ENCODE data around the gene PCP4. TPM values are rescaled to one million over a fixed set of nuclear protein-coding genes. Genes with fewer than 3 reads are reported as not detected.

PCP4 gene
- polyA plus RNA-seq, 3 donors, result 13.0 to 17.1 (median 13.2) TPM

DNA sequence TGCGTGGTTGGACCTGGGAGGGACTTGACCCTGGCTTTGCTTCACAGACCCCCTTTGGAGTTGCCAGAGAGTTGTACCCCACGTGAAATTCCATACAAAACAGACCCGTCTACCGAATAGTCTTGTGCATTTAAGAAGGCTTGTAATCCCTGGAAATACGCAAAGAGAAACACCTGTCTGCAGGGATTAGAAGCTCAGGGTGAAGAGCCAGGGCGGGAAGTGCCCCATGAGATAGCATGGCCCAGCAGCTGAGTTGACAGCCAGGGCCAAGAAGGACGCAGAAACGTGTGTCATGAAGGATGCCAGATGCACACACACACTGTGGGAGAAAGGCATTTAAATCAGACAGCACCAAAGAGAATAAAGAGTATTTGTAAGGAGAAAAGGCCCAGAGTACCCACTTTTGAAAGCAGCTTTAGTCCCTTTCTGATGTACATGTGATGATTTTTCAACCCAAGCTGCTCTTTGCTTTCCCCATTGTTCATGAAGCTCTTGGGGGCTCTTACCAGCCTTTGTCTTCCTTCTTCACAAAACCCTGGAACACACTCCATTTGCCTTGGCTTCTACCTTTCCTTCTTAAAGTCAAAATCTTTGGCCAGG is 46.6 kb downstream of the PCP4 start:
- no peak for DNase-seq (ENCODE audit: low read depth in 3 of 3, low spot score in 2 of 3)

DNA sequence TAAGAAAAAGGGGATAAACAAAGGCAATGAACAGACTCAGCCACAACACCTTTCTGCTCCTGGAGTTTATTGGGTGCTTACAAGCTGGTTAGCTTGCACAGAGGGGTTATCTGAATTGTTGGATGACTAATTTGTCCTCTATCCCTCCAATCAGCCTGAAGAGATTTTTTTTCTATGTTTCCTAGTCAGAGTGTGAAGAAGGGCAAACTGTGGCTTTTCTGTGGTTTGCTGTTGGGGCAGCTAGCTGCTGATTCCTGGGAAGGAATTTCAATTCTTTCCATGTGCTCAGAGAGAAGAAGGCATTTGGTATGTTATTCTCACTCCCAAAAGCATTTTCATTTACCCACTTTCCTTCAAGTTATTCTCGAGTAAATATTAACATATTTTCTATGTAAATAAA is 48.6 kb downstream of the PCP4 start:
- DNase-seq (ENCODE audit: low read depth in 3 of 3, low spot score in 2 of 3), result no peak

DNA sequence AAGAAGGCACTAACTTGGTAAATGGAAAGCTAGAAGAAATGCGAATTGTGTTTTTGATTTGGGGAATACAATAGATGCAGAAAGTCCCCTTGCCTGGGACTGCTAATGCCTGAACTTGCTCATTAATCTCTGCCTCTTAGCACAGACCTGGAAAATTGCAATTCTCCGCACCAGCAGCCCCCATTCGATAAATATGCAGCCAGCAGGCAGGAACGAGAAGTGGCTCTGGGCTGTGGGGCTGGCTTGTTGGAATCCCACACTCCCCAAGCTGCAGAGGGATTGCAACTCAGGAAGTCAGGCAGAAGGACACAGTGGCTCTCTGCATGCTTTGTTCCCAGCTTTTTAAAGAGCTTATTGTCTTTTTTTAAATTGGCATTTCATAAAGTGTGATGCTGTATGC is 51.3 kb downstream of the PCP4 start:
- no peak for DNase-seq (ENCODE audit: low read depth in 3 of 3, low spot score in 2 of 3)

DNA sequence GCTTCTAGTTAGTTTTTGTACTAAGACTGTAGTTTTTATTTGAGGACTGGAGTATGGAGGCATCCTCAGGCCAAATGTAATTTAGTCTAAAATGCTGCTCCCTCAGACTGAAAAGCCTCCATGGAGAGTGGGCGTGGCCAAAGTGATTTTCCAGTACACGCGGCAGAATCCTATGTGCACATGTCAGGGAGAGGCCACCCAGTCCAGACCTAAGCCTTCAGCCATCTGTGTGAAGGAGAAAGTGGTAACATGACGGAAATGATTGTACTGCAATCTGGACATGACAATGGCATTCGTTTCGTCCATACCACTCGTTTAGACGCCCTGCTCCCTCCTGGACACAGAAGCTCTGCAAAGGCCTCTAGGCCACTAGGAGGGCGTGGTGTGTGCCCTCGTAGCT is 56.2 kb downstream of the PCP4 start:
- DNase-seq (ENCODE audit: low read depth in 3 of 3, low spot score in 2 of 3), result no peak

DNA sequence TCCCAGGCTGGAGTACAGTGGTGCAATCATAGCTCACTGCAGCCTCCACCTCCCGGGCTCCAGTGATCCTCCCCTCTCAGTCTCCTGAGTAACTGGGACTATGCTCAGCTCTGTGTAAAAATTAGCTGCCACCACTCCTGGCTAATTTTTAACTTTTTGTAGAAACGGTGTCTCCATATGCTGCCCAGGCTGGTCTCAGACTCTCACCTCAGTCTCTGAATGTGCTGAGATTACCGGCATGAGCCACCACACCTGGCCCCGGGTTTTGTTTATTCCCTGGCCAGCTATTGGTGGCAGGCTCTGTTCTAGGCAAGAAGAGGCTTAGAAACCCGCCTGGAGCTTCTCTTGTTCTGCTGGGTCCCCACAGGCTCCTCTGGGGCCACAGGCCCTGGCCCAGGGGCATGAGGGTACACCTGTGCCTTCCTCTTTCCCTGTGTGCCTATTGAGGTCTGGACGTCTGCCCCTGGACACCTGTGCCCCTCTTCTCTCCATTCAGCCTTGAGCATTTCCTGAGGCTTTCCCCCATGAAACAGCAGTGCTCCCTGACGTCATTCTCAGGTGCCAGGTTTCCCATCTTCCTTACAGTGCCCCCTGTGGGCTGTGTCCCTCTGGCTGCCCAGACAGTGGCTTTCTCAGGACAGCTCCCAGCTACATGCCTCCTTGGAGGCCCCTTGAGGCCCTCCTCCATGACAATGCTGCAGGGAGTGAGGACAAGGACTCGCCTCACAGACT is 57.5 kb downstream of the PCP4 start:
- DNase-seq (ENCODE audit: low read depth in 3 of 3, low spot score in 2 of 3), result no peak

DNA sequence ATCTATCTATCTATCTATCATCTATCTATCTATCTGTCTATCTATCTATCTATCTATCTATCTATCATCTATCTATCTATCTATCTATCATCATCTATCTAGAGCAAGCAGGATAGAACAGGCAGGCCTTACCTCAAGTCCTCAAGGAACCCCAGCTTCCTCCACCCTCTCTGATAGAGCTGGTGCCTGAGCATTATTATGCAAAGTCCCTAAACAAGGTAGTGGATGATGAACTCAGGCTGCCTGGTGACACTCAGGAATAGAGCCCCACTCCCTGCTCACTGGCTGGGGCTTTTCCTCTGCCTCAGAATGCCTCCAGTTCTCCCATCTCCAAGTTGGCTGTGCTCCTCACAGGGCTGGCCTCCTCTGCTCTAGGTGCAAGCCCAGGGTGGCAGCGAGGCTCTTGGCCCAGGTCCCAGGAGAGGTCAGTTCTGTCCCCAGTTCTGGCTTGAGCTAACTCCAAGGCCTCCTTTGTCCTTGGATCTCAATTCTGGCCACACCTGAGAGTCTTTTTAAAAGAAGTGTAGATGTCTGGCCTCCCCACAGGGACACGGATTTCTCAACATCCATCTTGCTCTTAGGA is 60.2 kb downstream of the PCP4 start:
- no peak for DNase-seq (ENCODE audit: low read depth in 3 of 3, low spot score in 2 of 3)

DNA sequence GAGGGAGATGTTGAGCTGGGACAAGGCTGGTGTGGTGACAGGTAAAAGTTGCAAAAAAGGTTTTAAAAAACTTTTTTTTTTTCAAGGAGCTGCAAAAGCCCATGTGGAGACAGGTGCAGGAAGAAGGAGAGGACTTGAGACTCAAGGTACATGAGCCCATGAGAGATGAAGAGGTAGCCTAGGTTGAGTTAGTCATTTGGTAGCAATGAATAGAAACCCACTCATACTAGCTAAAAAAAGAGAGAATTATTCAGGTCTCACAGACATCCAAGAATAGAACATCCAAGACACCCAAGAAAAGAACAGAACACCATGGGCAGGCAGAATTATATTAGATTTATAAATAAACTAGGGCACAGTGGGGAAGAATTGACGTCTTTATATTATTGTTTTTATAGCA is 65.1 kb downstream of the PCP4 start:
- no peak for DNase-seq (ENCODE audit: low read depth in 3 of 3, low spot score in 2 of 3)

DNA sequence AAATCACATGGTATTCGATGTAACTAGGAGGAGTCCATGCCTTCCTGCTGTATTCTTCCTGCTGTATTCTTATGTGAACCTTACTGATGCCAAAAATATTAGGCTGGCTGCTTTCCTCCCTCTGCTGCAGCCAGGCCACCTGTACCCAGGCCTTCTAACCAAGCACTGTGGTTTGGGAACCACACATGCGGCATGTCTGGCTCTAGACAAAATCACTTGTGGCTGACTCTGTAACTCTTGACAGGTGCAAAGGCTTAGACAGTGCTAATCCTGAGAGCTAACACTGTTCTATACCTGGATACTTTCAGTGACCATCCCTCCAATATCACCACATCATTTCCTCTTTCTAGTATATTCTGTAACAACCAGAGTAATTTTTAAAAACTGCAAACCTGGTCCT is 67.7 kb downstream of the PCP4 start:
- DNase-seq (ENCODE audit: low read depth in 3 of 3, low spot score in 2 of 3), result no peak

DNA sequence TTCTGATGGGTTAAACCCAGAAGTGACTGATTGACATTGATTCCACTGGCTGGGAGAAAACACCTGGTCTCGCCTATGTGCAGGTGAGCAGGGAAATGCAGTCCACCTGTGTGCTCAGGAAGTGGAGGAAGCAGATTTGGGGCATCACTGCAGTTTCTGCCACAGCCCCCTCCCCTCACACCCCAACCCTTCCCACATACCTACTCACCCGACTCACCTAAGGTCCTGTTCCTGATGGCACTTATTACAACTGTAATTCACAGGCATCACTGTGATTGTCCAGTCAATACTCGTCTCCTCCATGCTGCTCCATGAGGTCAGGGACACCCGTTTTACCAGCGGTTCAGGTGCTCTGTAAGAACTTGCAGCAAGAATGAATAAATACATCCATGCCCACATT is 68.5 kb downstream of the PCP4 start:
- DNase-seq (ENCODE audit: low read depth in 3 of 3, low spot score in 2 of 3), result no peak

DNA sequence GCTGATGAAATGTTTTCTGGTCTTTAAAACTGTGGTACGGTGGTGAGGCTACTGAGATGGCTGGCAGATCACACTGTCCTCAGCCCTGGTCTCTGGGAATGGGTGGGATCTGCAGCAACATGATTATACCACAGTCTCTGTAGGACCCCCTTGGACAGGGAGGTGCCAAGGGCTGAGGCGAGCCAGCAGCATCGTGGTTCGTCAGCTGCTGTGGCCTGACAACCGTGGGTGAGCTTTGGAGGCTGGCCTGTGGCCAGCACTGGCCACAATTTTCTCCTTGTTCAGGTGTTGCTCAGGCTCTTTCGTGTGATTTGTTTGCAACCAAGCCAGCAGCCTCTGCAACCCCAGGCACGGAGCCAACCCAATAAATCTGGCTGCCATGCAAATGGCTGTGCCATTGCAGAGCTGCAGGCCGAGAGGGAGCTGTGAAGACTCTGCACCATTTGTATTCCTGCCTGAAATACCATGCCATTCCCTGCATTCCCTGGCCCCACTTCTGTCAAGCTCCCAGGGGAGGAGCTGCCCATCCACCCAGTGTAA is 70.9 kb downstream of the PCP4 start:
- DNase-seq (ENCODE audit: low read depth in 3 of 3, low spot score in 2 of 3), result no peak

DNA sequence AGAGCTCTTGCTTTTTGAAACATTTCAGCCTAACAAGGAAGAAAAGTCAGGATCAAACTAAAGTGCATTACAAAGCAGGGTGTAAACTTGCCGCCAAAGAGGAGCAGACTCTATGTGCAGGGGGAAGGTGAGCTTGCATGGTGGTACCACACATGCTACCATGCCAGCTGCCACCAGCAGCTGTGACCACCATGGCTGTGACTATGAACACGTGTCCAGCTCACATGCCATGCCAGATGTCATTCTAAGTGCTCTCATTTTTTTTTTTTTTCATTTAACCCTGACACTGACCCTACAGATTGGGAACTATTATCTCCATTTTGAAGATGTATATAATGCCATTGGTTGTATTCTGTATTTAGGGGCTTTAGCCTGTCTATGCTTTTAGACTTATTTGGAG is 79.0 kb downstream of the PCP4 start:
- DNase-seq (ENCODE audit: low read depth in 3 of 3, low spot score in 2 of 3), result no peak

DNA sequence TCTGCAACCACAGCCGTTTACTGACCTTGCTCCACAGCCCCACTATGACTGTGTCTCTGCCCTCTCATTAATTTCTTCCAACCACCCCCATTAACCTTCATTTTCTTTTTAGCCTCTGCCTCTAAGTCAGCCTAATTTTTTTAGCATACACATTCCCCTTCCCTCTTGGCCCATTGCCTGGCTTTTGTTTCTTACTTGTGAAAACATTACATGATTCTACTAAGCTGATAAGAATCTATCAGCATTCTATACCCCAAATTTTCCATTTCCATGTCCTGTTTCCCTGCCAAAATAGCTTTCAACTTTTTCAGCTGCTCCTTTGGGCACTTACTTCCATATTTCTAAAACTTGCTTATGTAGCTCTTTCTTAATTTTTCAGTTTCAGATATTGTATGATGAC is 79.8 kb downstream of the PCP4 start:
- no peak for DNase-seq (ENCODE audit: low read depth in 3 of 3, low spot score in 2 of 3)

DNA sequence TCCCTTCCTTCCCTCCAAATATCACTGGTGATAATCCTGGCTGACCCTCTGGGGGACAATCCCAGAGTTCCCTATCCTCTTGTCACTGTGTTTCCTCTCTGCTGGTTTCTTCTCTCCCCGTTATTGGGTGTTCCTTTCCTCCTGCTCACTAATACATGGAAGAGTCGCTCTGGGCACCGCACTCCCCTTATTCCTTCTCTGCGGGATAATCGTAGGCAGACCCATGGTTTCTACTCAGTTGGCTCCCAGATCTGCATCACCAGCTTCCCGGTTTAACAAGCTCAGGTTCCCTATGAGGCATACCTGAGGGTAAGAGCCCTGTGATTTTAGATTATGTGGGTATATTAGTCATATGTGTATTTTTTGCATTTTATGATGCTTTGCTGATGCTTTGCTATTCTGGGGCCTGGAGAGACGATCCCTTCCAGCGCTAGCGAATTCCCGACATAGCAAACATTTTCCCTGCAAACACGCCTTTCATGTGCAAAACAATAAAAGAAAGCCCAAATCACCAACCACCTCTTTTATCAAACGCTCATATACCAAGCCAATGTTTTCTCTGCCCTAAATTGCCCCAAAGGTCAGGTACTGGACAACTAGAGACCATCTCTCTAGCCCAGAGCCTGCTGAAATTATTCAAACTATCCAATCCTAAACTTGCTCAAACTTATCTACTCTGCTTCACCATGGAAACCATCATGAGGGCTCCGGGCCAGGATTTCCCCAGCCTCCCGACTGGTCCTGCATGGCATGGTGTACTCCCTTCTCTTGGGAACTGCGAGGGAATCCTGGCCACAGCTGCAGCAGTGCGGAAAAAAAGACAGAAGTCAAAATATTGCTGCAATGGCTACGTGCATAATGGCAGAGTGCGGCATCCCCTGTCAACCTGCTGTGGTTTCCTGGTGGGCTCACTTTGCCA is 84.2 kb downstream of the PCP4 start:
- no peak for DNase-seq (ENCODE audit: low read depth in 3 of 3, low spot score in 2 of 3)

DNA sequence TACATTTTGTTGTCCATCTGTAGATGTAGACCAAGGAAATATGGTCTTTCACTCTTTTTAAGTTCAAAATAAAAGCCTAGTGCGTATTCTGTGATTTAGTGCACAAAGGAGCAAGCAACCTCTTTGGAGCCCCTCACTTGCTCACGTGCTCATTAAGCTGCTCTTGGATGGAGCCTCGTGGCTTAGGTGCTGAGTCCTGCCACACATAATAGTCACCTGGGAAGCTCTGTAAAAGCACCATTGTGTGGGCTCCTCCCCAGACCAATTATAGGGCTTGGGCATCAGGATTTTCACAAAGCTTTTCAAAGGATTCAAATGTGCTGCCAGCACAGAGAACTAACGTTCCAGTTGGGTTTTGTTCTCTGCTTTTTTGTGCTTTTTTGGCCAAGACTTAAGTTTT is 85.0 kb downstream of the PCP4 start:
- no peak for DNase-seq (ENCODE audit: low read depth in 3 of 3, low spot score in 2 of 3)

DNA sequence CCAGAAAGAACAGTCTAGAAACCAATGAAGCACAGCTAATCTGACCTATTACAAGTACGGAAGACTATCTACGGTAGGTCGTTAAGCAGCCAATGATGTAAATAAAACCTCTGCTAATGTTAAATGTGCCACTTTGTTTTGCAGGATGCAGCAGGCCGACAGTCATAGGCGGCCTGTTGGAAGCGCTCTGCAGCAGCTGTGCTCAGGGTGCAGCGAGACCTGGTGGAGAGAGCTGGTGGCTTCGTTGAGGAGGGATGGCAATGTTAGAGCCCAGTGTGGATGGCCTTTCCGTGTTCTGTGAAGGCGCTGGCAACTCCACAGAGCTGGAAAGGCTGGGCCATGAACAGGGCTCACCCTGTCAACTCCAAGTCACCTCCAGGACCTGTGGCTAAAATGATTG is 87.3 kb downstream of the PCP4 start:
- no peak for DNase-seq (ENCODE audit: low read depth in 3 of 3, low spot score in 2 of 3)

DNA sequence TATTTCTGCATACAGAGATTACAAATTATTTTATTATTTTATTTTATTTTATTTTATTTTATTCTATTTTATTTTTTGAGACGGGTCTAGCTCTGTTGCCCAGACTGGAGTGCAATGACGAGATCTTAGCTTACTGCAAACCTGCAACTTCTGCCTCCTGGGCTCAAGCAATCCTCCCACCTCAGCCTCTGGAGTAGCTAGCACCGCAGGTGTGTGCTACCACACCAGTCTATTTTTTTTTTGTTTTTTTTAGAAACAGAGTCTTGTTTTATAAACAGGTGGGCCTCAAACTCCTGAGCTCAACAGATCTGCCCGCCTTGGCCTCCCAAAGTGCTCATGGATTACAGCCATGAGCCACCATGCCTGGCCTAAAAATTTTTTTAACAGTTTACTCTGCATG is 88.1 kb downstream of the PCP4 start:
- DNase-seq (ENCODE audit: low read depth in 3 of 3, low spot score in 2 of 3), result no peak

DNA sequence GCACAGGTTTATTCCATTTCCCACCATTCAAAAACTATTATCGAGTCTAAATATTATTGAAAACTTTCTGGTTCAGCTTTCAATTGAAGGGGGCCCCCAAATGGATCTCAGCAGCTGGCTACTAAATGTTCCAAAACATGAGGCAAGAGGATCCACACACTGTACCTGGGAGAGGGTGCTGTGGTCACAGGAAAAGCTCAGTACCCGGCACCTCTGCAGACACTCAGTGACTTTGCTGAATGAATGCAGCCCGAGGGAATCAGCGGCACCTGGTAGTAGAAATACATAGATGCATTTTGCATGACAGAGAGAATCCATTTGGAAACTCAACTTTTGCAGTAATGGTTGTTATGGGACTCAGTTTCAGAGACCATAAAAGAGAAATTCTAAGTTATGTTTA is 89.3 kb downstream of the PCP4 start:
- no peak for DNase-seq (ENCODE audit: low read depth in 3 of 3, low spot score in 2 of 3)

DNA sequence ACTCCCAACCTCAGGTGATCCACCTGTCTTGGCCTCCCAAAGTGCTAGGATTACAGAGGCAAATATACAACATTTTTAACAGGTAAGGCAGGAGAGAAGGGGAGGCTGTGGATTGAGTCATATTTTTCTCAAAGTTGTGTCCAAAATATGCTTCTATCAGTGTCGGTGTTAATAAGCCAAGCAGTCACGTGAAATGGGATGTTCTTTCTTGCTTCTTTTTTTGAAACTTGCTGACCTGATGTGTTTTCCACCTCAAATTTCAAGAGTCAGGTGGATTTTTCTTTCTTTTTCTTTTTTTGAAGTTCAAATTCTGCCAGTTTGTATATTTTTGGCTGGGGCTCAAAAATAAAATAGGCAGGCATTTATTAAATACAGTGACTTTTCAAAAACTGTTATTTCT is 91.5 kb downstream of the PCP4 start:
- DNase-seq (ENCODE audit: low read depth in 3 of 3, low spot score in 2 of 3), result no peak

DNA sequence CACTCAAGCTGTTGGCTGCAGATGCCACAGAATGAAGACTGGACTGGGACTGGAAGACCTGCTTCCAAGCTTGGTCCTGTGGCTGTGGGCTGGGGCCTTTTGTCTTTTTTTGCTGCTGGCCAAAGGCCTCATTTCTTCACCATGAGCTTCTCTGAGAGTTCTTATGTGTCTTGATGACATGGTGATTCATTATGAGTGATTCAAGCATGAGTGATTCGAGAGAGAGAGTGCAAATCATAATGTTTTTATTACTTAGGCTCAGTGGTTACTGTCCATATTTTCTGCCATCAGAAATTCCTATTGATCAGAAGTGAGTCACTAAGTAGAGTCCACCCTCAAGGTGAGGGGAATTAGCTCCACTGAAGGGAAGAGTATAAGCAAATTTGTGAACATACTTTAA is 94.0 kb downstream of the PCP4 start:
- no peak for DNase-seq (ENCODE audit: low read depth in 3 of 3, low spot score in 2 of 3)

DNA sequence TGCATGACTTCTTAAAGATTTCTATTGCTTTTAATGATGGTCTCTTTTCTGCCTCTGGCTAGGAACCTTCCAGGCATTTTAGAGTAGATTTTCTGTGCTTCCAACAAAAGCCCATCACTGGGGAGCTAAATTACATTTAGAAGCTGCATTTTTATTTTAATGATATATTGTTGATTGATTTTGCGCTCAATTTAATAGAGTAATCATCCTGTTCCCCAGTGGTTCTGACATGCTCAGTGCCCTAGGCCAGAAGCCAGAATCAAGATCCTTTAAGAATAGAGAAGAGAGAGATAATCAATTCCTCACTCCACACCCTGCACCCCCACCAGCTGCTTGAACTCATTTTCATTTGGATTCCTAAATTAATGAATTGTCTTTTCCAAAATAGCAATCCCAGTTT is 97.8 kb downstream of the PCP4 start:
- no peak for DNase-seq (ENCODE audit: low read depth in 3 of 3, low spot score in 2 of 3)

DNA sequence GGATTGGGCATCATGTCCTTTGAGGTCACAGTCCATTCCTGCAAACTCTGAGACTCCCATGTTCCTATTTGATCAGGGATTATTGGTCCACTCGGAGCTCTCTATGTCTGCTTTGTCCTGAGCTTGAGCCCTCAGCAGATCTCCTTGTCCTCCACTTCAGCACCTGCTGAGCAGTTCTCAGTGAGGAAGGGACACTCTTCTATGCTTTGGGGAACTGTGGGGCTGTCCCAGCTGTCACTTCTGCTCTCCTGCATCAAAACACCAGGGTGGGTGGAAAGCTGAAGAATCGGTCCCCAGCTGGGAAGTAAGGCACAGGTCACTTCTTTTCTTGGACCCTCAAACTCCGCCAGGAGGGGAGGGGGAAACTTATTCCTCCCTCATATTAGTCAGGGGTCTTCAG is 99.5 kb downstream of the PCP4 start:
- DNase-seq (ENCODE audit: low read depth in 3 of 3, low spot score in 2 of 3), result no peak

All from right renal cortex interstitium (tissue), 3 donors.